Effector memory CD4-positive, alpha-beta T cell (primary cell): ENCODE results near the gene CALHM4.

Experiments used
- DNase-seq, 3 donors: peaks; one replicate each; pipeline ENCODE4 v3.0.0-alpha.2; 2020
- H3K27ac ChIP-seq: 2 replicates; pipeline ENCODE4 v1.7.0; 2013; ENCODE audit warnings: mild to moderate bottlenecking, low read length, moderate library complexity; ENCODE audit not compliant: insufficient read depth, poor library complexity, severe bottlenecking
- H3K27me3 ChIP-seq: replicated peaks from 2 replicates; pipeline ENCODE4 v1.7.0; 2013; ENCODE audit warnings: mild to moderate bottlenecking, low read length; ENCODE audit not compliant: insufficient read depth, control insufficient read depth, poor library complexity, severe bottlenecking
- H3K36me3 ChIP-seq: 2 replicates; pipeline ENCODE4 v1.7.0; 2013; ENCODE audit warnings: mild to moderate bottlenecking, low read length, moderate library complexity; ENCODE audit not compliant: control insufficient read depth, insufficient read depth
- H3K4me1 ChIP-seq: 2 replicates; pipeline ENCODE4 v1.7.0; 2013; ENCODE audit warnings: low read length, mild to moderate bottlenecking; ENCODE audit not compliant: control insufficient read depth, insufficient read depth, poor library complexity, severe bottlenecking
- H3K4me3 ChIP-seq: 2 replicates; pipeline ENCODE4 v1.7.0; 2013; ENCODE audit warnings: low read length, low read depth, mild to moderate bottlenecking; ENCODE audit not compliant: insufficient read depth, poor library complexity, severe bottlenecking
- H3K9me3 ChIP-seq: 2 replicates; pipeline ENCODE4 v1.7.0; 2013; ENCODE audit warnings: mild to moderate bottlenecking, low read length, moderate library complexity; ENCODE audit not compliant: control insufficient read depth

CALHM4 gene

GRCh38 chr6:116560130-116560529 is 6.6 kb downstream of the CALHM4 start:
- DNase-seq, result no peak
- no peaks in the 10 kb centered on the region for H3K9me3 ChIP-seq
- H3K27me3 ChIP-seq, result no peaks in the 10 kb centered on the region
- no peaks in the 10 kb centered on the region for H3K4me1 ChIP-seq
- no peak overlapping the region for H3K27ac ChIP-seq
- no peaks in the 10 kb centered on the region for H3K36me3 ChIP-seq
- no peak overlapping the region for H3K4me3 ChIP-seq

- H3K27me3 ChIP-seq, result no peaks in the 10 kb centered on the region
- DNase-seq, result peak; percentile 34 to 52 (median 34)
- no peaks in the 10 kb centered on the region for H3K4me1 ChIP-seq
- H3K4me3 ChIP-seq, result no peak overlapping the region
- no peaks in the 10 kb centered on the region for H3K36me3 ChIP-seq
- H3K9me3 ChIP-seq, result no peaks in the 10 kb centered on the region
- no peak overlapping the region for H3K27ac ChIP-seq
Observed at GRCh38 chr6:116561377-116562018, 7.9 kb downstream of the CALHM4 start.

- DNase-seq, result no peak
- no peaks in the 10 kb centered on the region for H3K4me1 ChIP-seq
- no peaks in the 10 kb centered on the region for H3K36me3 ChIP-seq
- H3K4me3 ChIP-seq, result no peak overlapping the region
- no peaks in the 10 kb centered on the region for H3K9me3 ChIP-seq
- H3K27me3 ChIP-seq, result no peaks in the 10 kb centered on the region
- no peak overlapping the region for H3K27ac ChIP-seq
Observed at GRCh38 chr6:116562019-116562403, 8.5 kb downstream of the CALHM4 start.

GRCh38 chr6:116562614-116563013 is 9.1 kb downstream of the CALHM4 start:
- DNase-seq, result no peak
- no peaks in the 10 kb centered on the region for H3K36me3 ChIP-seq
- no peaks in the 10 kb centered on the region for H3K9me3 ChIP-seq
- H3K4me3 ChIP-seq, result no peak overlapping the region
- H3K27me3 ChIP-seq, result no peaks in the 10 kb centered on the region
- no peaks in the 10 kb centered on the region for H3K4me1 ChIP-seq
- no peak overlapping the region for H3K27ac ChIP-seq

GRCh38 chr6:116563830-116564229 is 10.3 kb downstream of the CALHM4 start:
- Histone ChIP-seq H3K36me3 (no peaks in the 10 kb centered on the region), H3K27me3 (no peaks in the 10 kb centered on the region), H3K9me3 (no peaks in the 10 kb centered on the region), H3K4me1 (no peaks in the 10 kb centered on the region), H3K4me3 (no peak overlapping the region), H3K27ac (no peak overlapping the region)
- no peak for DNase-seq

- Histone ChIP-seq H3K4me3 (no peak overlapping the region), H3K4me1 (no peaks in the 10 kb centered on the region), H3K36me3 (no peaks in the 10 kb centered on the region), H3K27me3 (no peaks in the 10 kb centered on the region), H3K27ac (no peak overlapping the region), H3K9me3 (no peaks in the 10 kb centered on the region)
- DNase-seq, result no peak
Observed at GRCh38 chr6:116564311-116564710, 10.8 kb downstream of the CALHM4 start.

- Histone ChIP-seq H3K4me1 (no peaks in the 10 kb centered on the region), H3K27me3 (no peaks in the 10 kb centered on the region), H3K27ac (no peak overlapping the region), H3K4me3 (no peak overlapping the region), H3K9me3 (no peaks in the 10 kb centered on the region), H3K36me3 (no peaks in the 10 kb centered on the region)
- DNase-seq, result no peak
Observed at GRCh38 chr6:116564921-116565872, 11.6 kb downstream of the CALHM4 start.

GRCh38 chr6:116568111-116568510 is 14.6 kb downstream of the CALHM4 start:
- no peaks in the 10 kb centered on the region for H3K4me1 ChIP-seq
- no peak overlapping the region for H3K27ac ChIP-seq
- H3K9me3 ChIP-seq, result no peaks in the 10 kb centered on the region
- H3K4me3 ChIP-seq, result no peak overlapping the region
- no peak for DNase-seq
- H3K36me3 ChIP-seq, result no peaks in the 10 kb centered on the region
- H3K27me3 ChIP-seq, result no peaks in the 10 kb centered on the region

- Histone ChIP-seq H3K4me3 (no peak overlapping the region), H3K27me3 (no peaks in the 10 kb centered on the region), H3K36me3 (no peaks in the 10 kb centered on the region), H3K9me3 (no peaks in the 10 kb centered on the region), H3K4me1 (no peaks in the 10 kb centered on the region), H3K27ac (no peak overlapping the region)
- DNase-seq, result no peak
Observed at GRCh38 chr6:116568821-116569755, 15.5 kb downstream of the CALHM4 start.
